Activated CD8-positive, alpha-beta memory T cell treated with anti-CD3 and anti-CD28 coated beads, Interleukin-2, amount 10 ng/mL, durations not matched to agents 7 days and 5 days (primary cell): Measurements from ENCODE around the gene HOXA11. TPM values are rescaled to one million over a fixed set of nuclear protein-coding genes. Genes with fewer than 3 reads are reported as not detected.

Experiments
- ATAC-seq: fragments of 150-1000 bp; cut with Tn5 transposase; one replicate; pipeline ENCODE4 v1.10.0; 2021; ENCODE audit warnings: moderate library complexity
- CTCF ChIA-PET: fragments of 350-600 bp; sonication (Branson Sonifier 250); formaldehyde crosslinking; loops from one replicate; lab custom pipeline; 2021; ENCODE audit warnings: antibody characterized with exemption; lab: Charles Lee
- DNase-seq: peaks from one replicate; pipeline ENCODE4 v3.0.0-alpha.2; 2020
- H3K27ac Mint-ChIP-seq: one replicate; pipeline ENCODE4 v1.8.0; 2021; ENCODE audit warnings: mild to moderate bottlenecking, mixed read lengths
- H3K27me3 Mint-ChIP-seq: one replicate; pipeline ENCODE4 v1.8.0; 2021; ENCODE audit warnings: mixed read lengths
- H3K36me3 Mint-ChIP-seq: one replicate; pipeline ENCODE4 v1.8.0; 2021; ENCODE audit warnings: mild to moderate bottlenecking, mixed read lengths
- H3K4me1 Mint-ChIP-seq: one replicate; pipeline ENCODE4 v1.8.0; 2021; ENCODE audit warnings: mixed read lengths
- H3K4me3 Mint-ChIP-seq: one replicate; pipeline ENCODE4 v1.8.0; 2021; ENCODE audit warnings: mild to moderate bottlenecking, moderate library complexity, mixed read lengths
- H3K9me3 Mint-ChIP-seq: one replicate; pipeline ENCODE4 v1.8.0; 2022; ENCODE audit warnings: low read depth, mixed read lengths
- total RNA-seq, 2 experiments: library from RNA; stranded (reverse); gene quantifications; one replicate each; pipeline ENCODE4 v1.2.3, GENCODE V29; 2021

HOXA11 gene
- total RNA-seq, 2 experiments from 2014 or later = not detected

DNA sequence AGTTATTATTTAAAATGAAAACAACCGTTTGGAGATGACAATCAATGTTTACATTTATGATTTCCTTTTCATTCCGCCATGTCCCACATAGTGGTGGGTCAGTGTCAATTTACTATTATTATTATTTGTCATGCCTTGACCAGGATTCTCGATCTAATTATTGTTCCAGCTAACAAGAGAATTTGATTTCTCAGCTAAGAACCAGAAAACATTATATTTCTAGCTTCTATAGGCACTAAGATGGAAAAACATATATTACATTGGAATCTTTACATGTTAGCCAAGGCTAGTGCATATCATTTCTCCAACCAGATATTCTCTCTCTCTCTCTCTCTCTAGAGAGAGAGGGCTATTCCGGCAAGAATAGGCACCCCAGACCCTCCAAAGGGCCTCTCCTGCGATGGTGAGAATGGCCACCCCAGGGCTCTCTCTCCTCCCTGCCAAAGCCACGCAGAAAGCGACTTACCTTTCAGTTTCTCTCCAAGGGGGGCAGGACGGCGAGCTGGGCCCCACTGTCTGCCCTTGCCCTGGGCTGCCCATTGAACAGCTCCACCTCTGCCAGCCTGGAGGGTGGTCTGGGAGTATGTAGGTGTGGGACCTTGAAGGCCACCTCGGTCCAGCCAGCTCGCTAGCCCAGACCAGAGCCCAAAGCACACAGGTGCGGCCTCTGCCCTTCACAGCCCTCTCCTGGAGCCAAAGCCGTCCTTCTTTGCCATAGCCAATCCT is 35.0 kb downstream of the HOXA11 start:
- Mint-ChIP-seq H3K27ac (no peak overlapping the region), H3K4me3 (no peak overlapping the region), H3K36me3 (peaks cover 1% of the 10 kb centered on the region), H3K9me3 (no peaks in the 10 kb centered on the region), H3K4me1 (peaks cover 24% of the 10 kb centered on the region), H3K27me3 (peaks cover 90% of the 10 kb centered on the region)
- ATAC-seq (no peak), DNase-seq (no peak)
- CTCF ChIA-PET = interaction anchor here (0.7 to 3.6 kb wide), 15 partner anchors 11 to 773 kb away, joined by 3 to 25 read pairs (median 4); partner anchors contain the start of gene HOXA4

DNA sequence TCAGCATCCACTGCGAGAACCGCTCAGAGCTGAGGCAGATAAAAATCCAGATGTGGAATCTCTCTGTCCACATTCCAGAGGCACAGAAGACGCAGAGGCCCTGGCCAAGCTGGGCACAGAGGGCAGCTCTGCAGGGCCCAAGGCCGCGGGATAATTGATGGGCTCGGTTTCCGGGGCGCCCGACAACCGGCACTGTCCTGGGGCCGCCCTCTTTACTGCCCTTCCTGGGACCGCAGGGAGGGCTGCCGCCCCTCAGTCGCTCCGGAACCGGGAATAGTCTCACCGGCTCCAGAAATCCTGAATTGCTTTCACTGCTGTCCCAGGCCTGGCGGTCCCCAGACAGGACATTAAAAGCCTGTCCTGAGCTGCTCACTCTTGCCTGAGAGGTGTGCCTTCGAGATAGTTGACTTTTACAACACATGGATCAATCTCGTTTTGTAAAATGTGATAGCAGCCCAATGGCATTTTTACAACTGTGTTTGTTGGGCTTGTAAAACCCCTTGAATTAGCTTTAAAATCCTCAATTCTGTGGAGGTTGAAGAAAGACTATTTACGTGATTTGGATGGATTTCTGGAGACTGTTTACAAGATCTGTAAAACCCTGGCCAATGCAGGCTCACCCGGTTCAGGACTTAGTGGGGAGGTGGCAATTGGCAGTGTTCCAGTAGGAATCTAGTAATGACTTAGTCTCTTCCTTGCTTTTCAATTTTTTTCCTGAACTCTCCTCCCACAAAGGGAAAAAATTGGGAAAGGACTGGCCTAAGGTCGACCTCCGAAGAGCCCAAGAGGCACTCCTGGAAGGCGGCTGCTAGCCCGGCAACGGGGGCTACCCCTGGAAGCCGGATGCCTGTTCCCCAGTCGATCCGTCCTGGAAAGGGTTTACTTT is 36.0 kb downstream of the HOXA11 start:
- DNase-seq = no peak
- Mint-ChIP-seq H3K27ac (no peak overlapping the region), H3K9me3 (no peaks in the 10 kb centered on the region), H3K36me3 (peaks cover 1% of the 10 kb centered on the region), H3K4me3 (no peak overlapping the region), H3K27me3 (peaks cover 80% of the 10 kb centered on the region), H3K4me1 (peaks cover 18% of the 10 kb centered on the region)
- no peak for ATAC-seq
- CTCF ChIA-PET = interaction anchor here (1.4 to 3.6 kb wide), 4 partner anchors 12 to 470 kb away, joined by 3 to 25 read pairs (median 12); partner anchors contain the start of gene HOXA4

DNA sequence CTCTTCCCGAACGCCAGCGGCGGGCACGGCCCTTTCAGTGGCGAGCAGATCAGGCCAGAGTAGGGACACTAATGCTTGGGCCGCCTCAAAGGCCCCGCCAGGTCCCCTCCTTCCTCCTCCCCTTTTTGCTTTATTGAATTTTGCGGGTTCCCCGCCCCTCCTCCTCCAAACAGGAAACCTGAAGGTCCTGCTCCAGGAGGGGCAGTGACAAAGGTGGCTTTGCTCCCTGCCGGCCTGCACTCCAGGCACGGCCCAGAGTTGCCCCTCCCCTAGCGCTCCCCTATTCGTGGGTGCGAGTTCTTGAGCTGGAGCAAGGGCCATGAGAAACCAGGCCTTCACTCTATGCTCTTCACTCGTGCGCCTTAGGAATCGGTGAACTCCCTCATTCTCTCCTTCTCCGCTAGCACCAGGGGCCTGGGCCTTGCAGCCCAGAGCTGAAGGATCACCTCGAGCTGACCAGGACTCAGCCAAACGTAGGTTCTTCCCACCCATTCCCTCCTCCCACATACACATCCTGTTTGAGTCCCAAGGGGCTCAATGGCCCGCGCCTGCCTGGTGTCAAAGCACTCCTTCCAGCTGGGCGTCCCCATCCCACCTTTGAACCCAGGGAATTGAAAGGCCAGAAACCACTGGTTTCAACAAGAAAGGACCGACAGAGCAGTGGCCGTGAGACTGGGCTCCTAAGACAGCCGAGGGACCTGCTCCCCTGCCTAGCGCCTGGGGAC is 36.8 kb downstream of the HOXA11 start:
- Mint-ChIP-seq H3K36me3 (peaks cover 1% of the 10 kb centered on the region), H3K4me1 (peaks cover 18% of the 10 kb centered on the region), H3K27ac (no peak overlapping the region), H3K9me3 (no peaks in the 10 kb centered on the region), H3K4me3 (no peak overlapping the region), H3K27me3 (peaks cover 72% of the 10 kb centered on the region)
- no peak for DNase-seq
- CTCF ChIA-PET = interaction anchor here (1.1 to 3.6 kb wide), 3 partner anchors 13 to 466 kb away, joined by 3 to 25 read pairs (median 18); partner anchors contain the start of gene HOXA4
- ATAC-seq = no peak

DNA sequence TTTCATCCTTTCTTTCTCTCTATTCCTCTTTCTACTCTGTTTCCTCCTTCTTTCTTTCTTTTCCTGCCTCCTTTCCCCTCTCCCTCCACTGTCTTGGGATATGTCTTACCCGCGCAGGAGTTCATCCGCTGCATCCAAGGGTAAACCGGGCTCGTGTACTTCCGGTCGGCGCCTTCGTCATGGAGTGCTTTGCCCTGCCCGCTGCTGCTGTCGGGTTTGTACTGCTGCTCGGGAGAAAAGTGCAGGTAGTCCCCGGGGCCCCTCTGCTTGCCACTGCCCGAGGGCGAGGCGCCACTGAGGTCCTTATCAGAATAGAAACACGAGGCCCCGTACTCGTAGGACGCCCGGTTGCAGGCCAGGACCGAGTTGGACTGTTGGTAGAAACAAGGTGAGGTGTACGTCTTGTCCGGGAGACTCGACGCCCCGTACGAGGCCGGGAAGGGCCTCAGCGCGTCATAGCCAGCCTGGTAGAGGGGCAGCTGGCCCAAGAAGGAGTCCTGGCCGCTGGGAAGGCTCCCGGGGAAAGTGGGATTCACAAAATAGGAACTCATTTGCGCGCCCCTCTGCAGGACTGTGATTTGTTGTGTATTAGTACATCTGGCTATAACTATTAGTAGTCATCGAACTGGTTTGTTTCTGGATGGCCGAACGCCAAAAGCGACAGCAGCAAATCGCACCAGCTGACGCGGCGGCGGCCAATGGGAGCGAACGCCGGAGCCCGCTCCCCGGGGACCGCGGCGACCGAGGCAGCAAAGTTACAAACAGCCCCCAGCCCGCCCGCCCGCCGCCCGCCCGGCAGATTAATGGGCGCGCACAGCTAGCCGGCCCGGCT is 37.6 kb downstream of the HOXA11 start, which contains the start of gene HOXA6:
TSS of gene HOXA6 (minus strand) at position 576 of the 832 bp plus-strand sequence. CDS start at position 551, 25 bp downstream.
- H3K4me3 Mint-ChIP-seq = no peak within 1 kb of the TSS
- CTCF ChIA-PET = interaction anchor here (1.1 kb wide), 1 partner anchor 465 kb away, joined by 3 read pairs; no protein-coding TSS in a partner anchor
- no peak for DNase-seq
- peaks cover 1% of the 10 kb centered on the region for H3K36me3 Mint-ChIP-seq
- H3K27me3 Mint-ChIP-seq = peaks cover 66% of the 10 kb centered on the region
- ATAC-seq = no peak
- H3K27ac Mint-ChIP-seq = no peak within 1 kb of the TSS
- H3K4me1 Mint-ChIP-seq = peaks cover 18% of the 10 kb centered on the region
- H3K9me3 Mint-ChIP-seq = no peaks in the 10 kb centered on the region

DNA sequence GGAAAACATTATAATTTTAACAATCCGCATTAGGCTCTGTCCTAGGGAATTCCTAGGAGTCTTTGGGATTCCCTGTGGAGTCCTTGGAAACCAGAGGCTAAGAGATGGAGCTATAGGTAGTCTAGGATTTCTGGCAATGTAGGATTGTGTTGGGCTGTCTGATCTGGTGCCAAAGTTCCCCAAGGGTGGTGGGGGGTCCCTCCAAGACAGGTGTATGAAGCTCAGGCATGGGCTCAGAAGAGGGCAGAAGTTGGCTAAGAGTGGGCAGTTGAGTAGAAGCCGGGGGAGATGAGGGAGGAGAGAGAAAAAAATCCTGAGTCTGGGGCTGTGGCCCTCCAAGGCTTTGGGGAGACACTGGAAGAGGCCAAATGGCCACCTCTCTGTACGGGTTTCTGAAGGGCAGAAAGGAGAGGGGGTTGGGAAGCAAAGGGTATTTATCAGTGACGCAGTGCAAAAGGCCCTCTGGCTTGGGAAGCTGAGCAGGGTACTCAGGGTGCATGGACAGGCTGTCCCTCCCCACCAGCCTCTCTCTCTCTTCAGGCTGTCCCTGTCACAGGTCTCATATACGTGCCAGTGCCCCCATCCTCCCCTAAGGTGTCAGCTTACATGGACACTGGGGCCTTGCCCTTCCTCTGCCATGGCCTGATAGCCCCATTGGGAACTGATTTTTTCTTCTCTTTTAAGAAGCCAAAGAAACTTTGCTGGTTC is 38.4 kb downstream of the HOXA11 start:
- H3K9me3 Mint-ChIP-seq = no peaks in the 10 kb centered on the region
- H3K27me3 Mint-ChIP-seq = peaks cover 59% of the 10 kb centered on the region
- peaks cover 13% of the 10 kb centered on the region for H3K4me1 Mint-ChIP-seq
- H3K36me3 Mint-ChIP-seq = peaks cover 1% of the 10 kb centered on the region
- H3K27ac Mint-ChIP-seq = no peak overlapping the region
- ATAC-seq (no peak), DNase-seq (no peak)
- H3K4me3 Mint-ChIP-seq = no peak overlapping the region
- CTCF ChIA-PET = no interaction called here

DNA sequence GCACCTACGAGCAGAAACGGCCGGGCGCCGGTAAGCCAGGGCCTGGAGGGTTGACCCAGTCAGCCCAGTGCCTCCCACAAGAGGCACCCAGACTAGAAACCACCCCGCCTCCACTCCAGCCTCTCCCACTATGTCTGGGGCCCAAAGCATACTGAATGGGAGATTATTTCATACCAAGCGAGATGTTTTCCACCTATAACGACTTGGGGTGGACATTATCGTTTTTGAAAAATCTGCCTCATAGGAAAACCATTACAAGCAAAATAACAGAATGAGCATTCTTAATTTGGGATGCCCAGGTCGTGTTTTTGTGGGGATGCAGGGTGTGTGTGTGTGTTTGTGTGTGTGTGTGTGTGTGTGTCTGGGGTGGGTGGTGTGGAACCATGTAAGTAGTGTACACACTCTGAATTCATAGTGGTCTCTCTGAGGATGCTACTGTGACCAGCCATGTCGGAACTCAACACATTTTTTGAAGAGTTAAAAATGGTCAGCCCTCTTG is 39.1 kb downstream of the HOXA11 start:
- CTCF ChIA-PET = no interaction called here
- H3K27me3 Mint-ChIP-seq = peaks cover 52% of the 10 kb centered on the region
- peaks cover 6% of the 10 kb centered on the region for H3K4me1 Mint-ChIP-seq
- DNase-seq (no peak), ATAC-seq (no peak)
- H3K27ac Mint-ChIP-seq = no peak overlapping the region
- H3K36me3 Mint-ChIP-seq = no peaks in the 10 kb centered on the region
- H3K9me3 Mint-ChIP-seq = no peaks in the 10 kb centered on the region
- no peak overlapping the region for H3K4me3 Mint-ChIP-seq

DNA sequence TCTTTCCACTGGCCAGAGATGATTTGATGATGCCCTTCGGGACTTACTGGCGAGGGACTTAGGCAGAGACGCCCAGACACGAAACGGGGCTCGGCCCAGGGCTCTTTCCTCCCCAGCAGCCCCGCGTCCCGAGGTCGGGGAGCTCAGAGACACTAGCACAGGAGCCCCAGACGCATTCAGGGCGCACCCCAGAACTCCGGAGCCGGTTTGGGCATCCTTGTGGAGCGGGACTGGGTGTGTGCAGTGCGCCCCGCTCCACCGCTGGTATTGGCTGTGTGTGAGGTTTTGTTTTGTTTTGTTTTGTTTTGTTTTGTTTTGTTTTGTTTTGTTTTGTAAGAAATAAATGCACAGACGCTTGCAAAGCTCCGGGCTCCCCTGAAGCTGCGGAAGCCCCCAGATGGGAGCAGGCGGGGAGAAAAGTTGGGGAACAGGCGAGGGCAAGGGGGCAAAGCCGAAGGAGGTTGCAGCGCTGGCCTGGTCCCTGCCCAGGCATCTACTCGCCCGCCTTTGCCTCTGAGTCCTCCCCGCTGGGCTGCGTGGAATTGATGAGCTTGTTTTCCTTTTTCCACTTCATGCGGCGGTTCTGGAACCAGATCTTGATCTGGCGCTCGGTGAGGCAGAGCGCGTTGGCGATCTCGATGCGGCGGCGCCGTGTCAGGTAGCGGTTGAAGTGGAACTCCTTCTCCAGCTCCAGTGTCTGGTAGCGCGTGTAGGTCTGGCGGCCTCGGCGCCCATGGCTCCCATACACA is 39.7 kb downstream of the HOXA11 start:
- H3K36me3 Mint-ChIP-seq = no peaks in the 10 kb centered on the region
- H3K27me3 Mint-ChIP-seq = peaks cover 47% of the 10 kb centered on the region
- H3K27ac Mint-ChIP-seq = no peak overlapping the region
- DNase-seq = no peak
- no peaks in the 10 kb centered on the region for H3K9me3 Mint-ChIP-seq
- H3K4me3 Mint-ChIP-seq = no peak overlapping the region
- CTCF ChIA-PET = interaction anchor here (1.0 kb wide), 1 partner anchor 16 kb away, joined by 3 read pairs; no protein-coding TSS in a partner anchor
- no peak for ATAC-seq
- H3K4me1 Mint-ChIP-seq = peaks cover 3% of the 10 kb centered on the region

DNA sequence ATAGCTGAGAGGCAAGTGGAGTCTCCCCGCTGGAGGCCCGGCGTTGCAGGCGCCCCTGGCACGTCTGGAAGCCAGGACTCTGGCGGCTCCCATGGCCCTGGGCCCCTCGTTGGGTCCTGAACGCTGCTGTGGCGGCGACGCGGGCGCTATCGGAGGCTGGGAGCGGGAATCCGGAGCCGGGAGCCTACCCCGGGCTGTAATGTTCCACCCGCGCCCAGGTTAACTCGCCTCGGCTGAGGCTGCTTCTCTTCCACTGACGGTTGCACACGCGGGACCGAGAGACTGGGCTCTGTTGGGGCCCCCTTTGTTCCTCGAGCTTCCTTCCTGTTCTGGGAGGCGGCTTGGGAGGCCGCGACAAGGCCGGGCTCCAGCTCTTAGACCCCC is 40.3 kb downstream of the HOXA11 start:
- Mint-ChIP-seq H3K4me3 (no peak overlapping the region), H3K27me3 (peaks cover 43% of the 10 kb centered on the region), H3K4me1 (peaks cover 3% of the 10 kb centered on the region), H3K36me3 (no peaks in the 10 kb centered on the region), H3K27ac (no peak overlapping the region), H3K9me3 (no peaks in the 10 kb centered on the region)
- DNase-seq = no peak
- CTCF ChIA-PET = interaction anchor here (1.0 kb wide), 1 partner anchor 16 kb away, joined by 3 read pairs; no protein-coding TSS in a partner anchor
- ATAC-seq = no peak

DNA sequence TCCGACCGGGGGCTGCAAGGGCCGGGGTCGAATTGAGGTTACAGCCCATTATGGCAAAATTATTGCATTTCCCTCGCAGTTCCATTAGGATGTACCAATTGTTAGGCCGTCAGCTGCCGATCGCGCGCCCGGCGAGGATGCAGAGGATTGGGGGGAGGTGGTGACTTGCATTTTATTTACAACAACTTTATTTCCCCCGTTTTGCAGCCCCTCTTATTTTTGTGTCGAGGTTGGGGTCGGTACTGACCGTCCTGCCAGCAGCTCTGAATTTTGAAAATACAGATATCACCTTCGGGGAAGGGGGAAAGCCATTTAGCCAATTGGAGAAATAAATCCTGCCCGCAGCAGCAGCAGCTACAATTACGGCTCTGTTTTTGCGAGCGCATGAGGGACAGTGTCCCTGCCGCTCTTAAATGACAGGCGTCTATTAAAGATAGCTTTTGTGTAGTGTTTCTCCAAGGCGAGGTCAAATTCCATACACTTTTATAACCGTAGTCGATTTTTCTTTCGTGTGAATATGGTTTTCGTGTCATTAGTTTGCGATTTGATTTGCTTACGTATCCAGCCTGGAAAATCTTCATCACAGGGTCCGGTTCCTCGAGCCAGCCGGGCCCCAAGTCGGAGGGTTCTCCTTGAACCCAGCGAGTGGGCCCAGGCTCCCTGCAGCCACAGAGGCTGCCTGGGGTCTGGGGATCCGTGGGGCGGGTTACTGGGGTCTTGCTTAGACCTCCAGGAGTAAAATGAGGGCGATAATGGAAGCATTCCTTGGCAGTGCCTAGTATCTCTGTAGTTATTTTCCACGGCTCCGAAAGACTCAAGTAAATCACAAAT is 40.9 kb downstream of the HOXA11 start:
- peaks cover 3% of the 10 kb centered on the region for H3K4me1 Mint-ChIP-seq
- DNase-seq (no peak), ATAC-seq (no peak)
- no peaks in the 10 kb centered on the region for H3K36me3 Mint-ChIP-seq
- CTCF ChIA-PET = interaction anchor here (1.0 to 1.3 kb wide), 2 partner anchors 17 to 48 kb away, joined by 3 read pairs; no protein-coding TSS in a partner anchor
- no peaks in the 10 kb centered on the region for H3K9me3 Mint-ChIP-seq
- peaks cover 37% of the 10 kb centered on the region for H3K27me3 Mint-ChIP-seq
- H3K27ac Mint-ChIP-seq = no peak overlapping the region
- no peak overlapping the region for H3K4me3 Mint-ChIP-seq

DNA sequence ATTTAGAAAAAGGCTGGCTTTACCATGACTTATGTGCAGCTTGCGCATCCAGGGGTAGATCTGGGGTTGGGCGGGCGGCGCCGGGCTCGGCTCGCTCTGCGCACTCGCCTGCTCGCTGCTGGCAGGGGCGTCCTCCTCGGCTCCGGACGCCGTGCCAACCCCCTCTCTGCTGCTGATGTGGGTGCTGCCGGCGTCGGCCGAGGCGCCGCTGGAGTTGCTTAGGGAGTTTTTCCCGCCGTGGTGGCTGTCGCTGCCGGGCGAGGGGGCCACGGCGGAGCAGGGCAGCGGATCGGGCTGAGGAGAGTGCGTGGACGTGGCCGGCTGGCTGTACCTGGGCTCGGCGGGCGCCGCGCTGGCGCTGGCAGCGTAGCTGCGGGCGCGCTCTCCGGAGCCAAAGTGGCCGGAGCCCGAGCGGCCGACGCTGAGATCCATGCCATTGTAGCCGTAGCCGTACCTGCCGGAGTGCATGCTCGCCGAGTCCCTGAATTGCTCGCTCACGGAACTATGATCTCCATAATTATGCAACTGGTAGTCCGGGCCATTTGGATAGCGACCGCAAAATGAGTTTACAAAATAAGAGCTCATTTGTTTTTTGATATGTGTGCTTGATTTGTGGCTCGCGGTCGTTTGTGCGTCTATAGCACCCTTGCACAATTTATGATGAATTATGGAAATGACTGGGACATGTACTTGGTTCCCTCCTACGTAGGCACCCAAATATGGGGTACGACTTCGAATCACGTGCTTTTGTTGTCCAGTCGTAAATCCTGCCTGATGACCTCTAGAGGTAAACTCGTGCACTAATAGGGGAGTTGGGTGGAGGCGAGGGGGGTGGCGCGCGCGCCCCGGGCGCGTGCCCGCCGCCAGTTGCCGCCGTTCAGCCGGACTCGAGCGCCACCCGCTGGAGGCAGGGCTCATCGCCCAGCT is 41.7 kb downstream of the HOXA11 start, which contains the start of gene HOXA5:
TSS of gene HOXA5 (minus strand) at position 659 of the 927 bp plus-strand sequence. CDS start at position 585, 74 bp downstream.
- Mint-ChIP-seq H3K36me3 (no peaks in the 10 kb centered on the region), H3K4me1 (peaks cover 3% of the 10 kb centered on the region), H3K27me3 (peaks cover 35% of the 10 kb centered on the region), H3K9me3 (no peaks in the 10 kb centered on the region), H3K4me3 (no peak within 1 kb of the TSS), H3K27ac (no peak within 1 kb of the TSS)
- no peak for DNase-seq
- CTCF ChIA-PET = interaction anchor here (1.3 kb wide), 1 partner anchor 47 kb away, joined by 3 read pairs; no protein-coding TSS in a partner anchor
- no peak for ATAC-seq
